Epidermal melanocyte (primary cell): Measurements from ENCODE around the gene COBL.

Experiments
- DNase-seq: peaks from one replicate; pipeline ENCODE4 v3.0.0; 2011; ENCODE audit warnings: low spot score; ENCODE audit not compliant: insufficient read length

Gene COBL

GRCh38 chr7:51278797-51279196, 37.8 kb downstream of the COBL start:
- DNase-seq, result no peak

GRCh38 chr7:51276967-51277366, 39.6 kb downstream of the COBL start:
- no peak for DNase-seq

- DNase-seq, result no peak
Measured at GRCh38 chr7:51276091-51276605, 40.5 kb downstream of the COBL start.

DNA sequence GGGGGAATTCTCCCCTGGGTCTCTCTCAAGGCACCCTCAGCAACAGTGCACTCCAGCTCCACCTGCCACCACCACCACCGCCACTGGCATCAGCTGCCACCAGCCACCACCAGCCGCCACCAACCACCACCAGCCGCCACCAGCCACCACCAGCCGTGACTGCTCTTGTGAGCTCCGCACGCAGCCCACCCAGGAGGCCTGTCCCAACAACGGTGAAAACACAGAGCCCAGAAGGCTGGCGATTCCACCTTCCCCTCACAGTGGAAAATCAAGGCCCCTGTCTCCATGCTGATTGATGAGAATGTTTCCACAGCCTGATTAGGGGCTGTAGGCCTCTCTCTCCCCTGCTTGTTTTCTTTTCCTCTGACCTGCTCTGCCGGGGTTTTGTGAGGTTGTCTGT, 41.1 kb downstream of the COBL start:
- no peak for DNase-seq

DNA sequence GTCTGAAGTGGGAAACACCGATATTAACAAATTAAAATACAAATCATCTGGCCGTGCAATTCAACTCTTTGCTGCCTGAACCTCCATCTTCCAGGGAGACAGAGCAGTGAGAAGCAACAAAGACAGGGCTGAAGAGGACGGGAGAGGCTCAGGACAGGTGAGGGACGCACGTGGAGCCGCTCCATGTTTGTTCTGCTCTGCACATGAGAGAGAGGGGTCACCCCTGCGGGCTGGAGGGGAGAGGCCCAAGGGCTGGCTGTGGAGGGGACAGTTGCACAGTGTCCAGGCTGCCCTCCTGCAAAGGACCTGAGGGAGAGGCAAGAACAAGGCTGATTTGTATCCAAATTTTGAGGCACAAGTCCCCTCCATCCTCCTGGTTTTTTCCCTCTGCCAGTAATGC, 41.7 kb downstream of the COBL start:
- DNase-seq, result no peak

GRCh38 chr7:51274001-51274400, 42.6 kb downstream of the COBL start:
- DNase-seq, result no peak

DNA sequence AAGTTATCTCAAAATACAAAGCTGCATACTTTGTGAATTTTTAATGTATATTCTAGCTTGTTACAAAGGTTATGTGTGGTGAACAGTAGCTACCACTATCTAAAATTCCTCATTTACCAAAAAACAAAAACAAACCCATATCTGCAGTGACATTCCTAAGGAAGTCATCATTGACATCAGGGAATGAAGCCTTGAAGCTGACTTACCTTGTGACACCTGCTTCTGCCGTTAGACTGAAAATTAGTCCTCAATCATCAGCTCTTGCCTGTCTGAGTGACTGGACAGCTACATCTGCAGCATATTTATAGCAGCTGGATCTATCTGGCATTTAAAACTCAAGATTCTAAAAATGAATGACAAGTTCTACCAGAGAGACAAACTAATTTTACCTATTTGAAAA, 43.2 kb downstream of the COBL start:
- no peak for DNase-seq

- no peak for DNase-seq
Measured at GRCh38 chr7:51270965-51271364, 45.6 kb downstream of the COBL start.

- no peak for DNase-seq
Measured at GRCh38 chr7:51269911-51270310, 46.7 kb downstream of the COBL start.

DNA sequence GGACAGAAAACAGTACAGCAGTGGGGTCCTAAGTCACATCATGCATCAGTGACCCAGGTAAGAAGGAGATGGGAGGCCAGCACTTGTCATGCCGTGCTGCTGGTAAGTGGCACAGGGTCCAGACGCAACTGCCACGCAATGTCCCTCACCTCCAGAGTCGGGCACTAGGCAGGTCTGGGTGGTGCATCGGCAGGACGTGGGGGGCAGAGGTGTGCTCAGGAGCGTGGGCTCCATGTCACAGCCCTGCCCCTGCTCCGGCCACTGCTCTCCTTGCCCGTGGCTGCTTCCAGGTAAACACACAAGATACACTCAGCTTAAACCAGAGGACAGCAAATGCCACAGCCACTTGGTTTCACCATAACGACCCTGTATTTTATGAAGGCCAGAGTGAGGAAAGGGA, 47.3 kb downstream of the COBL start:
- DNase-seq, result no peak

- no peak for DNase-seq
Measured at GRCh38 chr7:51268859-51269258, 47.8 kb downstream of the COBL start.

DNA sequence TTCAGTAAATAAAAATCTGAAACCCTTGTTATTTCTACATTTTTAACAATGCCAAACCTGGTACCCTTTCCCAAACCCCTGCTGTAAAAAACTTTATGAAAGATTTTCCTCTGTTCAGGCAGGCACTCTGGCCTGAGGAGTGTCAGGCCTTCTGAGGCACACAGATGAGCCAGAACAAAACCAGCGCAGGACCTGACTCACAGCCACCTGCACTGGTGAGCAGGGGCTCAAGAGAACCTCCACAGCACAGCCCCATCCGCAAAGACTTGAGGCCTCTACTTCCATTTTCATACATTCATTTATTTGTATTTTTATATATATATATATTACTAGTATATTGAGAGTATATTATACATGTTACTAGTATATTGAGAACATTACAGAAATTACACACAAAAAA, 49.4 kb downstream of the COBL start:
- no peak for DNase-seq

DNA sequence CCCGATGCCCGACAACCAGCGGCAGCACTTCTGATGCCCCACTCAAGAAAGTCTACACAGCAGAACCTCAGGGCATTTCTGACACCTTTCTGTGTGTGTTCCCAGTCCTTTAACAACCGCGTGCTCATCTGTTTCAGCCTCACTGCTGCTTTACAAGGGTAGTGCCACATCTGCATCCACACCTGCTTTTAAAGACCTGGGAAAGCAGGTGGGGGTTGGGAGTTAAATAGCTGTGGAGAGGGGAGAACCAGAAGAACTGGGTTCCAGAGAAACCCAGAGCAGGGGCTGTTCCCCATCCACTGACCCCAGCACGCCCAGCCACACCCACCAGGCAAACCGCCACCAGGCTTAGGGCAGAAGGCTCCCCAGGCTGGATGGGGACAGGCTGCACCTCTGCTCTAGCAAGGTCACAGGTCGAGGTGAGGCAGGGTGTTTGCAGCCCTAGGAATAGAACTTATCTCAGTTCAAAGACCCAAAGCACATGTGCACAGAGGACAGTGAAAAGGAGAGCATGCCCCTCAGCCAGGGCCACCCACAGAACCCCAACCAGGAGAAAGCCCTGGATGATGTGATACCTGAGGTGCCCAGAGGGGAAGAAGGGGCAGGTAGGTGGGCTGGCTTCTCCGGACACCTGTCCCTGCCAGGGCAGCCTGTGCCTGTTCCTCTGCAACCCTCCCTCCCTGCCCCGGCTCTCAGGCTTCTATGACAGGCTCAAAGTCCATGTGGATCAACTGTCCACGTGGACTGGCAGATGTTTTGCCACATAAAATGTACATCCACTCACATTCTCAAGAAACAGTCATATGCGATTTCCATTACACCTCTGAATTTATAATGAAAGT, 51.3 kb downstream of the COBL start:
- DNase-seq, result no peak

- DNase-seq, result no peak
Measured at GRCh38 chr7:51263631-51264484, 52.8 kb downstream of the COBL start.

GRCh38 chr7:51262796-51263531, 53.6 kb downstream of the COBL start:
- DNase-seq, result no peak

DNA sequence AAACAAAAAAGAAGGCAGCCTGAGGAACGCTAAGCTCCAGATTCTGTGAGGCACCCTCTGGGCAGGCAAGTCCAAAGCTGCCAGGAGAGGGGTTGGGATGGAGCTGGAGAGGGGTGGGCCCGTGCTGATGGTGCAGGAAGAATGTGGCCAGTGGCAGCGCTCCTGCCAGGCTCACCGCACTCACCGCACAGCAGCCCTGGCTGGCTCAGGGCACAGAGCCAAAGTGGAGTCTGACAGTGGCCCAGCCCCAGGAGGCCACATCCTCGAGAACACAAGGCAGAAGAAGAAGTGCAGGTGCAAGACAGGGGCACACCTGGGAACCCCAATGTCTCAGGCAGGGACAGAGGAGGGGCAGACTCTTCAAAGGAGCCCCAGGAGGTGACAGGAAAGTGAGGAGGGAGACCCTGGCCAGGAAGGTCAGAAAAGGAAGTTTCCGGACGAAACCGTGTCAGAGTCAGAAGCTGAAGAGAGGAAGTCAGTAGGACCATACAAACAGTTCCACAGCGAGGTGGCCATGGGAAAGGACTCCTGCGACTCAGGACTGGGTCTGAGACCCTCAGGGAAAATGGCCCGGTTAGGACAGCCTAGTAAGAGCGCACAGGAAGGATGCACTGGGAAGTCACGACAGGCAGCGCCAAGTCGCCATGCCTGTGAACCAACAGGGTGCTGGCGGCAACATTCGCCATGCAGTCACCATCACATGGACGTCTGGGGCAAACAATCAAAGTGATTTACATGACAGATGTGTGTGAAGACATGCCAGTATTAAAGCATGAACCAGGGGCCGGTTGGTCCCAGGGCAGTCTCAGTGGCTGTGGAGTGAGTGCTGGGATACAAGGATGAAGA, 54.4 kb downstream of the COBL start:
- DNase-seq, result no peak

- no peak for DNase-seq
Measured at GRCh38 chr7:51261117-51261835, 55.3 kb downstream of the COBL start.

- DNase-seq, result no peak
Measured at GRCh38 chr7:51260516-51260915, 56.1 kb downstream of the COBL start.

DNA sequence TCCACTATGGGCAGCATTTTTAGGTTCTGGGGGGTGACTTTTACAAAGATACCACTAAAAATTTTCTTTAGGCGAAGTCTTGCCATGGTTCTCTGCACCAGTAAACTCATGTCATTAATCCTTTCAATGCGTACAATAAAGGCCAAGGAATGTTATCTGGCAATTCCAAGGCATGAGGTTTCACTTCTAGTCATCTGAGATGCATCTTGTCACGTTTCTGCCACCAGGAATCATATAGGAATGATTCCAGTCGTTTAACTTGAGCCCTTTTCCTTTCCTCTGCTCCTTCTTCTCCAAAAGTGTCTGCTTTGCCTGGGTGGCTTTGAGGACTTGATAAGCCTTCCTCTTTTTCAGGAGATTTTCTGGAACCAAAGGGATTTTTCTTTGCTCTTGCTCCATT, 56.8 kb downstream of the COBL start:
- no peak for DNase-seq

- DNase-seq, result no peak
Measured at GRCh38 chr7:51256916-51257315, 59.7 kb downstream of the COBL start.
